Measurements from ENCODE around the gene LSG1. TPM values are rescaled to one million over a fixed set of nuclear protein-coding genes. Genes with fewer than 3 reads are reported as not detected.
A peak's percentile ranks its signal among the peaks of the same experiment; 100 is the strongest.
"Not testable (repeated sequence)": the region's sequence is repeated elsewhere in the genome, so short reads cannot be mapped to it uniquely, and the experiment has no call there.

LSG1 gene
- polyA plus RNA-seq, 4 donors, result 28.0 to 48.3 (median 36.1) TPM

DNA sequence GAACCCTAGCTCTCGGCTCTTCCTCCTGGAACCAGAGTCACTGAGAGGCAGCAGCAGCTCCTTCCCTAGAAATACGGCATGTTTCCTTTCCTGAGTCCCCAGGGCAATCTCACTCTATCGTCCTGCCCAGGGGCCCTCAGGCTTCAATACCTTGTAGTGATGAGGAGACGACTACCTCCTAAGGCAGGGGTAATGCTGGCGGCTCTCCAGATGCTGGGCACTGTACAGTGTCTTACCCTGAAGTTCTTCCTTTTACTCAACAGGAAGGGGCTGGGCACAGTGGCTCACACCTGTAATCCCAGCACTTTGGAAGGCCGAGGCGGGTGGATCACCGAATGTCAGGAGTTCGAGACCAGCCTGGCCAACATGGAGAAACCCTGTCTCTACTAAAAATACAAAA lies 52.2 kb downstream of the LSG1 start:
- no peak for DNase-seq (ENCODE audit: low read depth in 4 of 4, low spot score in 3 of 4)

DNA sequence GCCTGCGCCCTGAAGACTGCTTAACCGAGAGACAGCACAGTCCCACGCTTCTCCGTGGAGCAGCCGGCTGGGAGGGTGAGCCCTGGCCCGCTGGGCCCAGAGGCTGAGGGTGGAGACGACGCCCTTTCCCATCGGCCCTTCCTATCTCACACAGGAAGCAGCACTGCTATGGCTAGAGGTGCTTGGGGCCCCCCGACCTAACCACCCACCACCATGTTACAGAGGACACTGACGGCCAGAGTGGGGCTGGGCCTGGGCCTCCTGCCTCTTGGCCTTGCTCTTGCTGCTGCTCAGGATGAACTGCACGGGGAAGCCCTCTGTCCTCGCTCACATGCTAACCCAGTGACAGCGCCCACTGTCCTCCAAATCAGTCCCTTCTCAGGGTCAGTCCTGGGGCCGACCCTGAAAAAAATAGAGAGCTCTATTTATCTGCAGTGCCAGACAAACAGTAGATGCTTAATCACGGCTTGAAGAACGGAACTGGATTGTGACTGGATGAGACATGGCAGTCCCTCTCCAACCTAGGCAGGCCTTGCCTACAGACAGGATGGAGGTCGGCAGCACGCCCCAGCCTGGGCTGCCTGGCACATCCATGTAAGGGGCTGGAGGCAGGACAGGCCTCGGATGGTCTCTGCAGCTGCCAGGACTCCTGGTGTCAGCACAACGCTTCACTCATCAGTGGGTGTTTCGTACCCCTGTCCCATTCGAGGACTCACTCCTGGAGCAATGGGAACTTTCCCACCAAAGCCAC lies 53.0 kb downstream of the LSG1 start:
- no peak for DNase-seq (ENCODE audit: low read depth in 4 of 4, low spot score in 3 of 4)

- no peak for DNase-seq (ENCODE audit: low read depth in 4 of 4, low spot score in 3 of 4)
Observed at GRCh38 chr3:194617827-194618226, 54.2 kb downstream of the LSG1 start.

DNA sequence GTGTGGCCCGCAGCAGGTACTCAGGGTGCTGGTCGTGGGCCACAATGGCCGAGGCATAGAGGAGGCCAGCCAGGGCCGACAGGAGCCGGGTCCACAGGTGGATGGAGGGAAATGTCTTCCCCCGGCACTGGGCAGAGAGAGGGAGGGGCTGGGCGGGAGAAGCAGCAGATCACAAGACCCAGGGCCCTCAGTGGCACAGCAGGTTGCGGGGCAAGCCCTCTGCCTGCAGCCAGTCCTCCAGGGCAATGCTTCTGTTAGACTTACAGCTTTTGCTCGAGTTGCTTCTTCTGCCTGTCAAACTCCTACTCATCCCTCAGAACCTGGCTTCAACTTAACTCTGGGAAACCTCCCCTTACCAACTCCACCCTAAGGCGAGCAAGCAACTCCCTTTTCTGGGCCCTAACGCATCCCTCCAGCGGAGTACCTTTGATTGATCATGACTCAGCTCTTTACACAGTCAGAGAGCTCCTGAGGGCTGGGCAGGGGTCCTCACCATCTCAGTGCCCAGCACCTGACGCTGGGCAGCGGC lies 54.8 kb downstream of the LSG1 start:
- no peak for DNase-seq (ENCODE audit: low read depth in 4 of 4, low spot score in 3 of 4)

GRCh38 chr3:194615226-194615625 lies 56.8 kb downstream of the LSG1 start:
- no peak for DNase-seq (ENCODE audit: low read depth in 4 of 4, low spot score in 3 of 4)

- no peak for DNase-seq (ENCODE audit: low read depth in 4 of 4, low spot score in 3 of 4)
Observed at GRCh38 chr3:194612221-194612620, 59.8 kb downstream of the LSG1 start.

GRCh38 chr3:194610689-194611088 lies 61.3 kb downstream of the LSG1 start:
- DNase-seq (ENCODE audit: low read depth in 4 of 4, low spot score in 3 of 4), result no peak

DNA sequence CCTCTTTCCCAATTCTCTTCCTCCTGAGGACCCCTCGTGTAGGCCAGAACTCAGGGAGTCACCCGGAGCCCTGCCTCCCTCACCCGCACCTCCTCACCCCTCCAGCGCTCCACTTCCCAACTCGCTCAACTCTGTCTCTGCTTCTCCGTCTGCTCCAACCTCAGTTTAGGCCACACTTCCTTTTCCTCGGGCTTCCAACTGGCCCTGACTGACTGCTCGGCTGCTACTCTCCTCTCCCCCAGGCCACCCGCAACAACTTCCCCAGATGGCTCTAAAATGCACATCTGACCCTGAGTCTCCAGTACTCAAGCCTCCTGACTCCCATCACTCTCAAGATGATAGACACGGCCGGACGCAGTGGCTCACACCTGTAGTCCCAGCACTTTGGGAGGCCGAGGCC lies 62.4 kb downstream of the LSG1 start:
- DNase-seq (ENCODE audit: low read depth in 4 of 4, low spot score in 3 of 4), result no peak

- DNase-seq (ENCODE audit: low read depth in 4 of 4, low spot score in 3 of 4), result no peak
Observed at GRCh38 chr3:194608981-194609380, 63.0 kb downstream of the LSG1 start.

DNA sequence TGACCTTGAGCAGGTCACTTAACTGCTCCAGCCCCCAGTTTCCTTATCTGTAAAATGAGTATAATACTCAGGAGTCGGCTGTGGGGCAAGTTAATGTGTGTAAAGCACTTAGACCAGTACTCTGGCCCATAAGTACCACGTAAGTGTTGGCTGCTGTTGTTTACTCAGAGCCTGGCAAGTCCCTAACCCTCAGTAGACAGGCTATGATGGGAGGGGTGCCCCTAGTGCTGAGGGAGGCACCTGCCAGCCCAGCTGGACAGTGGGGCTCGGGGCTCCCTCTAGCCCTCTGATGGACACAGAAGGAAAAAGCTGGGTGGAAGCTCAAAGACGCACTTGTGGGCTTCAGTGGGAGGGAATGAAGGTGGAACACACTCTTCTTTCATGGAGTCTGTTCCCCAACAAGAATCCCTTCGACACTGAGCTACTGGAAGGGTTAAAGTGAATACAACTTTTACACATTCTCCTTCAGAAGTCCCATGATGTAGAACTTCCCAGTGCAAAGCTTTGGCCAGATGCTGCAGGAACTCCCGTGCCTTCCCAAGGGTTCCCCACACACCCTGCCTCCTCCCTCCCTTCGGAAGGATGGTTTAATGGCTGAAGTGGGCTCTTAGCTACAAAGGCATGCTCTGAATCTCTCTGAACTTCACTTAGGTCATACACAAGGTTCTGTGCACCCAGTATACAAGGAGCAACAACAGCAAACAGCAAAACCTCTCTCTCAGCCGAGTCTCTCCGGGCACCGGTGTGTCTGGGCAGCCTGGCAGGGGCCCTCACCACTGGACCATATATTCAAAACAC lies 64.2 kb downstream of the LSG1 start:
- no peak for DNase-seq (ENCODE audit: low read depth in 4 of 4, low spot score in 3 of 4)

GRCh38 chr3:194606941-194607340 lies 65.0 kb downstream of the LSG1 start:
- no peak for DNase-seq (ENCODE audit: low read depth in 4 of 4, low spot score in 3 of 4)

DNA sequence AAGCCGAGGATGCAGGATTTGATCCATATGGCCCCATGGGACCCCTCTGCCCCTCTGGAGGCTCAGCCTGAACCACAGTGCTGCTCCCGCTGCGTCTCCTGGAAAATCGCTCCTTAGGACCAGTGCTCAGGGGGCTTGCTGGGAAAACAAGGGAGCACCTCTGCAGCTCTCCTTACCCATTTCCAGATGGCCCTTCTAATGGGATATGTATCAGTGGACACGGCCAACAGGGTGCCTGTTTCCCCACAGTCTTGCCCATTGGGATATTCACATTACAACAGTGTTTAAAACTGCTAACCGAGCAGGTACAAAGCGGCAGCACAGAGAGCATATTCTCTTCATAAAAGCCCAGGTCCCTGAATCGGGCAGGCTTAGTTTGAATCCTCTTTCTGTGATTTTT lies 65.8 kb downstream of the LSG1 start:
- no peak for DNase-seq (ENCODE audit: low read depth in 4 of 4, low spot score in 3 of 4)

- DNase-seq (ENCODE audit: low read depth in 4 of 4, low spot score in 3 of 4), result not testable (repeated sequence)
Observed at GRCh38 chr3:194605314-194605713, 66.7 kb downstream of the LSG1 start.

DNA sequence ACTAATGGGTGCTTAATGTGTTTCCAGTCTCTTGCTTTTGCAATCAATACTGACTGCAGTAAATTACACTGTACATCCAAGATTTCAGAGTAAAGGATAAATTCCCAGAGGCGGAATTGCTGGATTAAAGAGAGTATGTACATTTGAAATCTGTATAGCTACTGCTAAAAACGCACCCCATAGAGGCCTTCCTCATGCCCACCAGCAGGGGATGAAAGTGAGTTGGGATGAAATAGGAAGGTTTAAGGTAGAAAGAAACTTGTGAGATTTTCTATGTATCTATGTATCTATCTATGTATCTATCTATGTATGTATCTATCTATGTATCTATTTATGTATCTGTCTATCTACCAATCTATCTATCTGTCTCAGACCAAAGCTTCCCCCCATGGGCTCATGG lies 67.2 kb downstream of the LSG1 start:
- no peak for DNase-seq (ENCODE audit: low read depth in 4 of 4, low spot score in 3 of 4)

- DNase-seq (ENCODE audit: low read depth in 4 of 4, low spot score in 3 of 4), result no peak
Observed at GRCh38 chr3:194604126-194604525, 67.9 kb downstream of the LSG1 start.

DNA sequence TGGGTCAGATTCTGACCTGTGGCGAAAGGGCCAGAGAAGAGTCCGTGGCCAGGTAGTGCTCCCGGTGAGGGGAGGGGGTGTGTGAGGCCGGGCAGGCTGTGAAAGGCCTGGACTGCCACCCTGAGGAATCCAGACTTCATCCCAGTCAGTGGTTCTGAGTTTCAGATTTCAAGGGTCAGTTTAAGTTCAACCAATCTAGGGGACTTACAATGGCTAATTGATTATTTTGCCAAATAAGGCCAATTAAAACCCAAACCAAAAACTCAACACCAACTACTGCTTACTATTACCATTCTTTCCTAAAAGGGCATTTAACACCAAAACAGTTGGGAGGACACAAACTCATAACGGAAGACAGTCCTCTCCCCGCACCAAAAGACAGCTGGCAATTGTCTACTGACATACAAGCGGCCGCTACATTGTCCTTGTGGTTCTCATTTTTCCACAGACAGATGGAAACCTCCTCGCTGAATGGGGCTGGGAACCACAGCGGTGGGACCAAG lies 69.3 kb downstream of the LSG1 start:
- DNase-seq (ENCODE audit: low read depth in 4 of 4, low spot score in 3 of 4), result peak in 3 of 4 donors; percentile 45 to 67 (median 61)

GRCh38 chr3:194598771-194599557 lies 73.0 kb downstream of the LSG1 start:
- DNase-seq (ENCODE audit: low read depth in 4 of 4, low spot score in 3 of 4), result no peak

GRCh38 chr3:194596906-194597305 lies 75.1 kb downstream of the LSG1 start:
- DNase-seq (ENCODE audit: low read depth in 4 of 4, low spot score in 3 of 4), result no peak

DNA sequence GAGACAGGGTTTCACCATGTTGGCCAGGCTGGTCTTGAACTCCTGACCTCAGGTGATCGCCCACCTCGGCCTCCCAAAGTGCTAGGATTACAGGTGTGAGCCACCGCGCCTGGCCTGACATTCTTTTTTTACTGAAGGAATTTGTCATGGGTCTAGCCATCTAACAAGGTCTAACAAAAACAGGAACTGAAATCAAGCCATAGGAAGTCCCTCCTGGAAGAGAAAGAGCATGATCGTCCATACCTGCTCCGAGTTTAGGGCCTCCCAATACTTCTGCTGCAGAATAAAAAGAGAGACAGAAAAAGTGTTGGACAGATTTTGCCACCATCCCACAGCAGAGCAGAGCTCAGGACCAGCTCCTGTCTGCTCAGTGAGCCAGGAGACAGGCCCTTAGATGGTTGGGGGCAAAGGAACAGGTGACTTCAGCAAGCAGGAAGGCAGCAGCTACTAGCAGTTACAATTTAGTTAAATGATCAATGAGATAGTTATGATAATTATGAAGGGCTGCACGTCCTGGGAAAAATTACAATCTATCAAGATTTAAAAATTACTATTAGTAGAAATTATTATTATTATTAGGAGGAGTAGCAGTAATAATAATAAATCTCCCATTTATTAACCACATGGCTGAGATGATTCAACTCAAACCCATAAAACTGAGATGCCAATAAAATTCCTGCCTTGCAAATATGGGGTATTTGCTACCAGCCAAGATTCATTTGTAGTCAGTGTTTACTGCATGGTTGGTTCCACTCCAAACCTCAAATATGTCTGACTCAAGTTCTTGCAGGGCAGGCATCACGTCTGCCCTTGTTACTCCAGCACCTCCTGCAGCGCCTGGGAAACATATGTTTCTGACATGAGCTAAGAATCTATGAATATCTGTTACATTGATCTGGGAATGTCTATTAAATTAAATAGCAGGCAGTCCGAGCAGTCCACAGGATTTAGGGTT lies 78.9 kb downstream of the LSG1 start:
- DNase-seq (ENCODE audit: low read depth in 4 of 4, low spot score in 3 of 4), result no peak
